ENCODE measurements around the gene UBAP2L.
"Not testable (repeated sequence)": the region's sequence is repeated elsewhere in the genome, so short reads cannot be mapped to it uniquely, and the experiment has no call there.

DNA sequence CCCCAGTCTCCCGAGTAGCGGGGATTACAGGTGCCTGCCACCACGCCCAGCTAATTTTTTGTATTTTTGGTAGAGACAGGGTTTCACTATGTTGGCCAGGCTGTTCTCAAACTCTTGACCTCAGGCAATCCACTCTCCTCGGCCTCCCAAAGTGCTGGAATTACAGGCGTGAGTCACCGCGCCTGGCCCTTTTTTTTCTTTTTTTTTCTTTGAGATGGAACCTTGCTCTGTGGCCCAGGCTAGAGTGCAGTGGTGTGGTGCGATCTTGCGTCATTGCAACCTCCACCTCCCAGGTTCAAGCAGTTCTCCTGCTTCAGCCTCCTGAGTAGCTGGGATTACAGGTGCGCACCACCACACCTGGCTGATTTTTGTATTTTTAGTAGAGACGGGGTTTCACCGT lies 12.4 kb downstream of the UBAP2L start:
- TF ChIP-seq, protein P1, sequence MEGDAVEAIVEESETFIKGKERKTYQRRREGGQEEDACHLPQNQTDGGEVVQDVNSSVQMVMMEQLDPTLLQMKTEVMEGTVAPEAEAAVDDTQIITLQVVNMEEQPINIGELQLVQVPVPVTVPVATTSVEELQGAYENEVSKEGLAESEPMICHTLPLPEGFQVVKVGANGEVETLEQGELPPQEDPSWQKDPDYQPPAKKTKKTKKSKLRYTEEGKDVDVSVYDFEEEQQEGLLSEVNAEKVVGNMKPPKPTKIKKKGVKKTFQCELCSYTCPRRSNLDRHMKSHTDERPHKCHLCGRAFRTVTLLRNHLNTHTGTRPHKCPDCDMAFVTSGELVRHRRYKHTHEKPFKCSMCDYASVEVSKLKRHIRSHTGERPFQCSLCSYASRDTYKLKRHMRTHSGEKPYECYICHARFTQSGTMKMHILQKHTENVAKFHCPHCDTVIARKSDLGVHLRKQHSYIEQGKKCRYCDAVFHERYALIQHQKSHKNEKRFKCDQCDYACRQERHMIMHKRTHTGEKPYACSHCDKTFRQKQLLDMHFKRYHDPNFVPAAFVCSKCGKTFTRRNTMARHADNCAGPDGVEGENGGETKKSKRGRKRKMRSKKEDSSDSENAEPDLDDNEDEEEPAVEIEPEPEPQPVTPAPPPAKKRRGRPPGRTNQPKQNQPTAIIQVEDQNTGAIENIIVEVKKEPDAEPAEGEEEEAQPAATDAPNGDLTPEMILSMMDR (IDR thresholded peaks at IDR 0.05; ENCODE audit: insufficient read depth, low read depth, low read length), result not testable (repeated sequence)
- TF ChIP-seq EZH2 (IDR thresholded peaks at IDR 0.05; ENCODE audit: insufficient read depth, low read length), result not testable (repeated sequence)
